BJ (cell line): Measurements from ENCODE around the gene RFTN1. TPM values are rescaled to one million over a fixed set of nuclear protein-coding genes. Genes with fewer than 3 reads are reported as not detected.

Experiments
- CTCF ChIA-PET: fragments of 350-600 bp; formaldehyde crosslinking; extraction: SDS; loops from one replicate; lab custom pipeline; 2021; ENCODE audit warnings: antibody characterized with exemption, inconsistent platforms; lab: Yijun Ruan, JAX
- POLR2A ChIA-PET: fragments of 300-600 bp; sonication (Branson Sonifier 250); formaldehyde crosslinking; extraction: SDS; loops from one replicate; lab custom pipeline; 2021; ENCODE audit warnings: antibody characterized with exemption; lab: Charles Lee
- DNase-seq: peaks from one replicate; pipeline ENCODE4 v3.0.0-alpha.2; 2011; ENCODE audit warnings: low read depth
- H3K27me3 ChIP-seq: 2 replicates; pipeline ENCODE4 v1.6.0; 2011; ENCODE audit warnings: low read length; ENCODE audit not compliant: control insufficient read depth, insufficient read depth
- H3K36me3 ChIP-seq: 2 replicates; pipeline ENCODE4 v1.5.1; 2011; ENCODE audit warnings: low read length; ENCODE audit not compliant: control insufficient read depth, insufficient read depth
- H3K4me3 ChIP-seq: 2 replicates; pipeline ENCODE4 v1.5.1; 2011; ENCODE audit warnings: low read depth, mild to moderate bottlenecking, control low read depth, low read length
- CTCF ChIP-seq: IDR thresholded peaks from 2 replicates; pipeline ENCODE4 v1.5.1; 2011; ENCODE audit warnings: low read depth, mild to moderate bottlenecking, control low read depth, inconsistent platforms, low read length, moderate library complexity; ENCODE audit not compliant: insufficient read depth
- polyA plus RNA-seq: library from polyadenylated mRNA; depleted of rRNA; stranded (reverse); fragments of >200 nt; gene quantifications from 2 replicates; pipeline ENCODE4 v1.2.3, GENCODE V29; 2011

Gene RFTN1
- polyA plus RNA-seq, 1 experiment: 49.0 TPM

GRCh38 chr3:16475766-16476165 is 37.7 kb downstream of the RFTN1 start:
- DNase-seq: no peak
- CTCF ChIA-PET: interaction anchor here (0.8 kb wide), 1 partner anchor 23 kb away, joined by 3 read pairs; no protein-coding TSS in a partner anchor
- no peak overlapping the region for H3K4me3 ChIP-seq
- TF ChIP-seq CTCF: no peak
- POLR2A ChIA-PET: no interaction called here
- H3K36me3 ChIP-seq: no peaks in the 10 kb centered on the region
- no peaks in the 10 kb centered on the region for H3K27me3 ChIP-seq

GRCh38 chr3:16474920-16475319 is 38.6 kb downstream of the RFTN1 start:
- no peaks in the 10 kb centered on the region for H3K27me3 ChIP-seq
- CTCF ChIA-PET: no interaction called here

GRCh38 chr3:16474216-16474615 is 39.3 kb downstream of the RFTN1 start:
- ChIA-PET CTCF (no interaction called here), POLR2A (no interaction called here)
- H3K4me3 ChIP-seq: no peak overlapping the region
- H3K27me3 ChIP-seq: no peaks in the 10 kb centered on the region
- no peak for DNase-seq
- TF ChIP-seq CTCF: no peak
- no peaks in the 10 kb centered on the region for H3K36me3 ChIP-seq

More at GRCh38 chr3:16474920-16475319, 38.6 kb downstream of the RFTN1 start:
- DNase-seq: no peak
- H3K36me3 ChIP-seq: no peaks in the 10 kb centered on the region
- TF ChIP-seq CTCF: no peak
- POLR2A ChIA-PET: no interaction called here
- no peak overlapping the region for H3K4me3 ChIP-seq

GRCh38 chr3:16472593-16472992 is 40.9 kb downstream of the RFTN1 start:
- TF ChIP-seq CTCF: no peak
- CTCF ChIA-PET: no interaction called here
- no peak for DNase-seq

GRCh38 chr3:16471897-16472296 is 41.6 kb downstream of the RFTN1 start:
- POLR2A ChIA-PET: no interaction called here
- CTCF ChIA-PET: no interaction called here

More at GRCh38 chr3:16472593-16472992, 40.9 kb downstream of the RFTN1 start:
- no peaks in the 10 kb centered on the region for H3K27me3 ChIP-seq
- H3K4me3 ChIP-seq: no peak overlapping the region
- POLR2A ChIA-PET: no interaction called here
- H3K36me3 ChIP-seq: no peaks in the 10 kb centered on the region

More at GRCh38 chr3:16471897-16472296, 41.6 kb downstream of the RFTN1 start:
- H3K4me3 ChIP-seq: no peak overlapping the region
- H3K36me3 ChIP-seq: no peaks in the 10 kb centered on the region
- no peaks in the 10 kb centered on the region for H3K27me3 ChIP-seq
- TF ChIP-seq CTCF: no peak
- DNase-seq: no peak
